GM12801 (cell line): ENCODE data around the gene BAZ1B.

Experiments used
- CTCF ChIP-seq: IDR thresholded peaks from one replicate; pipeline ENCODE4 v1.5.1; 2011; ENCODE audit warnings: control low read depth; ENCODE audit not compliant: insufficient read length; ENCODE audit errors: extremely low read depth

Gene BAZ1B

GRCh38 chr7:73532224-73532623 lies 10.1 kb upstream of the BAZ1B start:
- no peak for TF ChIP-seq CTCF

DNA sequence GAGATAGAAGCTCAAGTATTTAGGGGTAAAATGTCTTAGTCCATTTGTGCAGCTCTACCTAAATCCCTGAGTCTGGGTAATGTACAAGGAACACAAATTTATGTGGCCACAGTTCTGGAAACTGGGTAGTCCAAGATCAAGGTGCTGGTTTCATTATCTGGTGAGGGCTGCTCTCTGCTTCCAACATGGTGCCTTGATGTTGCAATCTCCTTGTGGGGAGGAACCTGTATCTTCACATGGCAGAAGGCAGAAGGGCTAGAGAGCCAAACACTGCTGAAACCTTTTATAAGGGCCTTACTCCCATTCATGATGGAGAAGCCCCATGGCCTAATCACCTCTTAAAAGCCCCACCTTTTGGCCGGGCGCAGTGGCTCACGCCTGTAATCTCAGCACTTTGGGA lies 8.7 kb upstream of the BAZ1B start:
- no peak for TF ChIP-seq CTCF

DNA sequence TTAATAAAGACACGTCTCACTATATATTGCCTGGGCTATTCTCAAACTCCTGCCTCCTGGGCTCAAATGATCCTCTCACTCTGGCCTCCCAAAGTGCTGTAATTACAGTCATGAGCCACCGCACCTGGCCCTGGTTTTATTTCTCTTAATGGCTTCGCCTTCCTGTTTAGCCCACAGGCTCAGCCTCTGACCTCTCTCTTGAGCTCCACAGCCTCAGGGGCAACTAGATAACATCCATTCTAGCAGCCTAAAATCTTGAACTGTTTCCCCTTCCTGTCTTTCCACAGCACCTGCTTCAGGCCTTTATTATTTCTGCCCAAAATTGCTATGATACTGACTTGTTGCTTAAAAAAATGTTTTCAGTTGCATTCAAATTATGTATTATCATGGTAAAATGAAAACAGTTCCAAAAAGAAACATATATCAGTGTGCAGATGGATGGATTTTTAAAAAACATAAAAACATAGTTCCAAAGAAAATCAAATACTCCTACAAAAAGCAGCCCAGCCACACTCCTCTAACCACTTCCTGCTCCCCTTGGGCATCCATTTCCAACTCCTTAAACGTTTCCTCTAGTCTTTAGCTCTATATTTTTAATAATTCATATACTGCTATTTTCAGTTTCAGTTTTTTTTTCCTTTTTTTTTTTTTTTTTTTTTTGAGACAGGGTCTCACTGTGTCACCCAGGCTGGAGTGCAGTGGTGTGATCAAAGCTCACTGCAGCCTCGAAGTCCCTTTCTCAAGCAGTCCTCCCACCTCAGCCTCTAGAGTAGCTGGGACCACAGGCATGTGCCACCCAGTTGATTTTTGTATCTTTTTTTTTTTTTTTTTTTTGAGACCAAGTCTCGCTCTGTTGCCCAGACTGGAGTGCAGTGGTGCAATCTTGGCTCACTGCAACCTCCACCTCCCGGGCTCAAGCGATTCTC lies 5.1 kb upstream of the BAZ1B start:
- no peak for TF ChIP-seq CTCF

DNA sequence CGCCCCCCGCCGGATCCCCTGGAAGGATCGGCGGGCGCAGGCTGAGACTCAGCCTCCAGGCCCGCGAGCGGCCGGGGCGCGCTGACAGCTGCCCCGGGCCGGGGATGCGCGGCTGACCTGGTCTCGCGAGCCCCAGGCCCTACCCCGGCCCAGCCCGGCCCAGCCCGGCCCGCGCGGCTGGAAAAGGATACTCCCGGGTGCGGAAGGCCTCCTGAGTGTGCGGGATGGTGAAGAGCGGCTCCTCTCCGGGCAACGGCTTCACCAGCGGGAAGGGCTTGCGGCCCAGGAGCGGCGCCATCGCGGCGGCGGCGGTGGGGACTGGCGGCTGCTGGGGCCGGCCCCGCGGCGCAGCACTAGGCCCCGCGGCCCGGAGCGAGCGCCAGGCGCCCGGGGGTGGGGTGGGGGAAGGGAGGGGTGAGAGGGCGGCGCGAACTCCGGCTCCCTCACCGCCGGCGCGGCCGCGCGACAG lies 423 bp downstream of the BAZ1B start:
- no peak for TF ChIP-seq CTCF

DNA sequence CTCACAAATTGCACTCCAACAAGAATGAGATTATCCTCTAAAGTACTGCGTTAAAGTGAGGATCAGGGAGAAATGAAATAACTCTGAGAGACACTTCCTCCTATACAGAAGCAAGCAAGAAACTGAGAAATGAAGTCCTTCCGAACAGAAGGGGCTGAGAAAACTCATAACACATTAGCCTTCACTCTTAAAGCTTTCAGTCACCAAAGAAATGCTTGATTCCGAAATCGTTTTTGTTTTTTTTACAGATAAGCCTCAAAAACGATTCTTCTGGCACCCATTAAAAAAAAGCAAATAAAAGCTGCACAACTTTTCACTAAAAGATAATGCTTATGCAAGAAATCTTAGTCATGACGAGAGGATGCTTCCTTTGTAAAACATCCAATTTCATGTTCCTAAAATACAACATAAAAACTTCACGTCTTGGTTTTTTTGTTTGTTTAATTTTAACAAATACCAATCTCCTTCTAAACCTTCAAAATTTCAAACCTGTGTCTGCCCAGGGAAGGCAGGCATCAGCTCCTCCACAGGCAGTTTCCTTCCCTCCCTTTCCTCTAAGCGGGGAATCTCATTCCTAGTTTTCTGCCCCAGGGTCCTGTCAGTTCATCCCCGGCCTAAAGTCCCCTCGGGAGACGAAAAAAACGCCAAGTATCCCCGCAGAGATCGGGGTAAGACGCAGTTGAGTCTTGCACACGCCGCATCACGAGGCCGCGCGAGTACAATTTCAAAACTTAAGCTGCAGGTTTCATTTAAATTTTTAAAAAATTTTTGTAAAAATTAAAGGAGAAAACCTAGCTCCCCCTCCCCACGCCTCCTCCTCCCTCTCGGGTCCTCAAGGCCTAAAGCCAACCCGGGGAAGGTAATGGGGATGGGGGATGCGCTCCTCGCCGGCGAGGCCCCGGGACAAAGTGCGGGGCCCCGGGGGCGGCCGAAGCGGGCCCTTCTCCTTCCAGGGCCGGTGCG lies 1.1 kb downstream of the BAZ1B start:
- no peak for TF ChIP-seq CTCF

DNA sequence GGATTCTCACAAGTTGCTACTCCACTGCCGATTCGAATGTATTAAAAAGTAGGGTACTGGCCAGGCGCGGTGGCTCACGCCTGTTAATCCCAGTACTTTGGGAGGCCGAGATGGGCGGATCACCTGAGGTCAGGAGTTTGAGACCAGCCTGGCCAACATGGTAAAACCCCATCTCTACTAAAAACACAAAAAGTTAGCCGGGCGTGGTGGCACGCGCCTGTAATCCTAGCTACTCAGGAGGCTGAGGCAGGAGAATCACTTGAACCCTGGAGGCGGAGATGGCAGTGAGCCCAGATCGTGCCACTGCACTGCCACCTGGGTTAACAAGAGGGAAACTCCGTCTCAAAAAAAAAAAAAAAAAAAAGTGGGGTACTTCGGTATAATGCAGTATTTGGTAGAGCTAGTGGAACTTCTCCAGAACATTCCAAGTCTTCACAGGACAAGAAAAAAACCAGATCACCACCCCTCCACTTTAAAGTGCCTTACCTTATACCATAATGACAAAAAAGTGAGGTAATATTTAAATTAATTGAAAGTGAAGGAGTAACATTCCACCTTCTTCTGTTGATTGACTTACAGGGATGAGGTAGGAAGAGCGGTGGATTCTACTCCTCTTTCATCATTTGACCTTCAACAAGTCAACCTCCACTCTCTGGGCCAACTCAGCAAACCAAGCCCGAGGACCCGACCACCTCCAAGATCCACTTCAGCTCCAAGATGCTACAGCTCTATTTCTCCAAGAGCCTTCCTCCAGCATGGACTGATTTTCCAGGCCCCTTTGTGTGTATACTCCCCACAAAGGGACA lies 2.0 kb downstream of the BAZ1B start:
- TF ChIP-seq CTCF, result no peak
